A549 (cell line): ENCODE measurements around the gene NIT1. TPM values are rescaled to one million over a fixed set of nuclear protein-coding genes. Genes with fewer than 3 reads are reported as not detected.
A peak's percentile ranks its signal among the peaks of the same experiment; 100 is the strongest.

ENCODE experiments used
- ATAC-seq, 2 experiments: fragments of 200-7000 bp in 1 of 2; fragments of >200 bp in 1 of 2; cut with Nextera tagmentation in 1 of 2; cut with Tn5 transposase in 1 of 2; 3 replicates each; pipeline versions ENCODE4 v1.8.0 to v1.9.1; 2018 to 2020; ENCODE audit warnings: mild to moderate bottlenecking in 1 of 2, moderate library complexity in 1 of 2
- CTCF ChIA-PET: fragments of 300-600 bp; sonication (Branson Sonifier 250); formaldehyde crosslinking; extraction: SDS; loops from one replicate; lab custom pipeline; 2021; ENCODE audit warnings: antibody characterized with exemption, inconsistent platforms; lab: Yijun Ruan, JAX
- POLR2A ChIA-PET: fragments of 350-600 bp; formaldehyde crosslinking; extraction: SDS; loops from one replicate; lab custom pipeline; 2021; ENCODE audit warnings: antibody characterized with exemption, inconsistent platforms; lab: Yijun Ruan, JAX
- DNase-seq, 2 experiments: peaks; one replicate each; pipeline versions ENCODE4 v3.0.0 to v3.0.0-alpha.2; 2011 to 2016; ENCODE audit warnings: low read depth in 1 of 2, low spot score in 1 of 2
- FAIRE-seq: peaks from 2 replicates; lab custom pipeline; 2011; peaks lifted over from hg19 to GRCh38; lab: Jason Lieb, UNC
- H3K27ac ChIP-seq, 2 experiments: fragments of >200 bp; sonication (Bioruptor Twin); formaldehyde crosslinking; 3 replicates each; pipeline ENCODE4 v1.5.1; 2016 to 2017
- H3K4me1 ChIP-seq: fragments of >200 bp; sonication (Bioruptor Twin); formaldehyde crosslinking; 3 replicates; pipeline ENCODE4 v1.6.1; 2016
- H3K4me2 ChIP-seq: fragments of >200 bp; sonication (Bioruptor Twin); formaldehyde crosslinking; 3 replicates; pipeline ENCODE4 v1.6.1; 2016
- H3K4me3 ChIP-seq: fragments of >200 bp; sonication (Bioruptor Twin); formaldehyde crosslinking; 3 replicates; pipeline ENCODE4 v1.5.1; 2016
- H3K9me3 ChIP-seq: fragments of >200 bp; sonication (Bioruptor Twin); formaldehyde crosslinking; 3 replicates; pipeline ENCODE4 v1.6.1; 2016
- BHLHE40 ChIP-seq: IDR thresholded peaks from 2 replicates; pipeline ENCODE4 v1.6.1; 2012; ENCODE audit warnings: low read depth, low read length, inconsistent platforms
- CHD2 ChIP-seq: fragments of 150-350 bp; IDR thresholded peaks from 2 replicates; pipeline ENCODE4 v1.6.1; 2014; ENCODE audit warnings: low read length; ENCODE audit not compliant: partially characterized antibody
- CHD4 ChIP-seq: fragments of 200-600 bp; sonication (generic); IDR thresholded peaks from 2 replicates; pipeline ENCODE4 v1.6.1; 2016; ENCODE audit warnings: antibody characterized with exemption, mild to moderate bottlenecking, borderline replicate concordance
- EHF ChIP-seq: fragments of 250-450 bp; sonication (Bioruptor Pico); IDR thresholded peaks from 2 replicates; pipeline ENCODE4 v1.5.0; 2020; ENCODE audit warnings: mild to moderate bottlenecking
- ESRRA ChIP-seq: fragments of 150-350 bp; IDR thresholded peaks from 2 replicates; pipeline ENCODE4 v1.6.1; 2014; ENCODE audit warnings: mild to moderate bottlenecking, low read length, borderline replicate concordance
- FOSB ChIP-seq: fragments of 250-450 bp; sonication (Bioruptor Pico); IDR thresholded peaks from 2 replicates; pipeline ENCODE4 v1.5.0; 2020; ENCODE audit warnings: mild to moderate bottlenecking, moderate library complexity
- FOSL2 ChIP-seq, 2 experiments: fragments of 450-650 bp in 1 of 2; fragments of >200 bp in 1 of 2; sonication (Bioruptor Twin) in 1 of 2; formaldehyde crosslinking; IDR thresholded peaks; 2 replicates each; pipeline versions ENCODE4 v1.5.0 to v1.6.1; 2016 to 2020; ENCODE audit warnings: mild to moderate bottlenecking in 1 of 2, moderate library complexity in 1 of 2
- GATA3 ChIP-seq: IDR thresholded peaks from 2 replicates; pipeline ENCODE4 v1.6.1; 2012; ENCODE audit warnings: borderline replicate concordance
- HOXA7 ChIP-seq: fragments of 250-450 bp; sonication (Bioruptor Pico); IDR thresholded peaks from 2 replicates; pipeline ENCODE4 v1.5.0; 2020; ENCODE audit warnings: mild to moderate bottlenecking, moderate library complexity
- JUN ChIP-seq, 2 experiments: fragments of >200 bp; sonication (Bioruptor Twin); formaldehyde crosslinking; IDR thresholded peaks; 2 replicates in 1 of 2; 3 replicates in 1 of 2; pipeline ENCODE4 v1.6.1; 2016 to 2017
- JUNB ChIP-seq: fragments of >200 bp; sonication (Bioruptor Twin); formaldehyde crosslinking; IDR thresholded peaks from 2 replicates; pipeline ENCODE4 v1.6.1; 2016
- KDM5A ChIP-seq: fragments of 200-600 bp; sonication (generic); IDR thresholded peaks from 2 replicates; pipeline ENCODE4 v1.6.1; 2016; ENCODE audit warnings: antibody characterized with exemption, mild to moderate bottlenecking
- NFE2L2 ChIP-seq: fragments of 150-350 bp; conservative IDR thresholded peaks from 2 replicates; pipeline ENCODE4 v1.6.1; 2014; ENCODE audit warnings: low read length
- NPAS2 ChIP-seq: fragments of 250-450 bp; sonication (Bioruptor Pico); IDR thresholded peaks from 2 replicates; pipeline ENCODE4 v1.8.0; 2022; ENCODE audit warnings: mild to moderate bottlenecking, moderate library complexity, borderline replicate concordance
- NR3C1 ChIP-seq: fragments of >200 bp; sonication (Bioruptor Twin); formaldehyde crosslinking; IDR thresholded peaks from 3 replicates; pipeline ENCODE4 v1.6.1; 2017
- PBX3 ChIP-seq: IDR thresholded peaks from 2 replicates; pipeline ENCODE4 v1.6.1; 2012
- PHF8 ChIP-seq: fragments of 200-600 bp; sonication (generic); IDR thresholded peaks from 2 replicates; pipeline ENCODE4 v1.6.1; 2016; ENCODE audit warnings: low read depth, mild to moderate bottlenecking, antibody characterized with exemption, moderate library complexity, borderline replicate concordance
- POLR2AphosphoS2 ChIP-seq: conservative IDR thresholded peaks from 2 replicates; pipeline ENCODE4 v1.6.1; 2012; ENCODE audit warnings: low read length, improper control_type of control experiment, inconsistent platforms
- RCOR1 ChIP-seq: fragments of 150-350 bp; IDR thresholded peaks from 2 replicates; pipeline ENCODE4 v1.6.1; 2014; ENCODE audit warnings: antibody characterized with exemption, low read length, low read depth
- RFX5 ChIP-seq: fragments of 450-650 bp; IDR thresholded peaks from 2 replicates; pipeline ENCODE4 v1.7.1; 2014; ENCODE audit warnings: antibody characterized with exemption, mild to moderate bottlenecking, moderate library complexity
- RNF2 ChIP-seq: fragments of 200-600 bp; sonication (generic); IDR thresholded peaks from 2 replicates; pipeline ENCODE4 v1.6.1; 2016; ENCODE audit warnings: low read depth, mild to moderate bottlenecking, antibody characterized with exemption, moderate library complexity, borderline replicate concordance
- SREBF2 ChIP-seq: fragments of 450-650 bp; IDR thresholded peaks from 2 replicates; pipeline ENCODE4 v1.6.1; 2014; ENCODE audit warnings: mild to moderate bottlenecking, moderate library complexity
- TFCP2L1 ChIP-seq: fragments of 250-450 bp; sonication (Bioruptor Pico); IDR thresholded peaks from 2 replicates; pipeline ENCODE4 v1.5.0; 2021; ENCODE audit warnings: mild to moderate bottlenecking
- USF2 ChIP-seq: fragments of 450-650 bp; IDR thresholded peaks from 2 replicates; pipeline ENCODE4 v1.6.1; 2014; ENCODE audit warnings: antibody characterized with exemption
- ZSCAN20 ChIP-seq: fragments of 250-450 bp; sonication (Bioruptor Pico); IDR thresholded peaks from 2 replicates; pipeline ENCODE4 v1.8.0; 2022; ENCODE audit warnings: mild to moderate bottlenecking, moderate library complexity
- WGBS: methylation state at CpG from one replicate; pipeline ENCODE4 v1.1.6; 2017; ENCODE audit errors: missing lambda C conversion rate; 5-methylcytosine and 5-hydroxymethylcytosine counted together
- polyA plus RNA-seq, 4 experiments: library from polyadenylated mRNA; depleted of rRNA in 3 of 4; stranded (reverse); fragments of >200 nt; fragmentation: RNase III in 1 of 4; extraction: RNeasy Plus Mini Kit Qiagen cat#74134 plus additional on column Dnase treatment in 1 of 4; gene quantifications; 2 replicates in 3 of 4; 3 replicates in 1 of 4; pipeline ENCODE4 v1.2.3, GENCODE V29; 2011 to 2017
- TF ChIP-seq, protein P1 (sequence below): IDR thresholded peaks from 2 replicates; pipeline ENCODE4 v1.6.1; 2012; ENCODE audit warnings: low read depth, borderline replicate concordance

The NIT1 gene
- polyA plus RNA-seq, 2 of the 4 experiments (the other 2 are of a cell fraction) = 29.9 to 44.5 TPM

DNA sequence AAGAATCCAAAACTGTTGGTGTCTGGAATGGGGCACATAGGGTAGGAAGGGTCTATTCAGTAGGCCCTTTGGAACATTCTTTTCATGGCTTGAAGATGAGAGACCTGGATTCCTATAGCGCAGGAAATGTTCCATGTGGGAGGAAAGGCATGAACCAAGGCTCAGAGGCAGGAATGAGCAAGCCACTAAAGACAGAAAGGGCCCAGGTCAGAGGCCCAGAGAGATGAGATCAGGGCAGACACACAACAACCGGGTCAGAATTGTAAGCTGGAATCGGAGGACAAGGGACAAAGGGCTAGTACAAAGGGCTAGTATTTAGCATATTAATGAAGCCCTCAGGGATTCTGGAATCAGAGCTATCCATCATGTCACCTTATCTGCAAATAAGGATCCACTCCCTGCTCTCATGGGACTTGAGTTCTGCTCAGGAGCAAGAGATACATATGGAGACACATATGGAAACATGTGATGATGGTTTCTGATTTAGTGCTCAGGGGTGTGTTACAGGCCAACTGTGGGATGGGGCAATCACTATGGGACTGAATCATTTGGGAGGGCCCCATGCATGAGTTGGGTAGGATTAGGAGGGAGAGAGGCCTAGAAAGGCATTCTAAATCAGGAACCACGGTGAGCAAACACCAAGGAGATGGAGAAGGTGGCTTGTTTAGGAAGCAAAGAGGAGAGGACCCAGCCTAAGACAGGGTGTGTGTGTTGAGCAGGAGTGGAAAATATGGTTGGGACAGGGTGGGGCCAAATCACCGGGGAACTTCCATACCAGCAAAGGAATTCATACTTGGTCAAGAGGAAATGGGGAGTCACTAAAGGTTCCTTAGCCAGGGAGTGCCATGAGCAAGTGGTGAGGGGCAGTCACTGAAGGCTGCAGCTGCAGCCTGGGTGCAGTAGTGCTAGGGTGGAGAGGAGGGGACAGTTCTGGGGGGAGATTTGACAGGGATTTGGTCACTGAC lies 37.2 kb upstream of the NIT1 start:
- no peak for ATAC-seq
- H3K27ac ChIP-seq = peak overlapping the region; percentile 32 to 88
- H3K9me3 ChIP-seq = no peaks in the 10 kb centered on the region
- no peak for FAIRE-seq
- WGBS = 73% methylated on average over 5 of the region's 5 CpGs
- TF ChIP-seq POLR2AphosphoS2 (no peak), PBX3 (no peak), CHD2 (no peak), TFCP2L1 (CRISPR knock-in tag) (no peak), RFX5 (no peak), GATA3 (no peak), USF2 (no peak), ESRRA (no peak)
- peaks cover 45% of the 10 kb centered on the region for H3K4me1 ChIP-seq
- no peak overlapping the region for H3K4me2 ChIP-seq
- CTCF ChIA-PET = interaction anchor here (1.1 to 12.7 kb wide), 5 partner anchors 9 to 83 kb away, joined by 3 to 167 read pairs (median 5); partner anchors contain the start of gene KLHDC9
- no peak overlapping the region for H3K4me3 ChIP-seq
- POLR2A ChIA-PET = no interaction called here
- DNase-seq = no peak

- Histone ChIP-seq H3K4me3 (no peak overlapping the region), H3K9me3 (no peaks in the 10 kb centered on the region), H3K27ac (peak overlapping the region; percentile 32 to 88), H3K4me1 (peaks cover 53% of the 10 kb centered on the region), H3K4me2 (no peak overlapping the region)
- POLR2A ChIA-PET = interaction anchor here (1.6 kb wide), 1 partner anchor 37 kb away, joined by 3 read pairs; no protein-coding TSS in a partner anchor
- TF ChIP-seq FOSB (CRISPR knock-in tag) = no peak
- no peak for TF ChIP-seq JUN (IDR thresholded peaks at IDR 0.05)
- no peak for TF ChIP-seq KDM5A
- no peak for TF ChIP-seq NFE2L2
- no peak for TF ChIP-seq NR3C1
- TF ChIP-seq CHD4 = no peak
- no peak for TF ChIP-seq FOSL2 (IDR thresholded peaks at IDR 0.05)
- TF ChIP-seq FOSL2 (CRISPR knock-in tag; IDR thresholded peaks at IDR 0.05) = no peak
- TF ChIP-seq RCOR1 = no peak
- no peak for TF ChIP-seq POLR2AphosphoS2
- no peak for TF ChIP-seq NPAS2 (CRISPR knock-in tag)
- no peak for TF ChIP-seq SREBF2
- no peak for TF ChIP-seq JUNB
- TF ChIP-seq EHF (CRISPR knock-in tag) = no peak
- DNase-seq (no peak), ATAC-seq (no peak), FAIRE-seq (no peak)
- 84% methylated on average over 5 of the region's 5 CpGs for WGBS
- CTCF ChIA-PET = interaction anchor here (2.6 to 12.7 kb wide), 2 partner anchors 10 to 15 kb away, joined by 15 to 167 read pairs; partner anchors contain the start of gene KLHDC9
Measured at GRCh38 chr1:161081519-161081918, 36.4 kb upstream of the NIT1 start.

GRCh38 chr1:161082483-161082882 lies 35.4 kb upstream of the NIT1 start:
- H3K4me2 ChIP-seq = peak overlapping the region; percentile 69
- WGBS = 92% methylated on average over 2 of the region's 2 CpGs
- FAIRE-seq (no peak), ATAC-seq (no peak), DNase-seq (no peak)
- H3K27ac ChIP-seq = peak overlapping the region; percentile 88
- ChIA-PET CTCF (interaction anchor here (1.2 to 12.7 kb wide), 5 partner anchors 9 to 23 kb away, joined by 4 to 167 read pairs (median 6); partner anchors contain the start of gene KLHDC9), POLR2A (interaction anchor here (1.6 kb wide), 1 partner anchor 38 kb away, joined by 3 read pairs; no protein-coding TSS in a partner anchor)
- peaks cover 55% of the 10 kb centered on the region for H3K4me1 ChIP-seq
- H3K9me3 ChIP-seq = no peaks in the 10 kb centered on the region
- TF ChIP-seq KDM5A = no peak
- TF ChIP-seq, protein P1, sequence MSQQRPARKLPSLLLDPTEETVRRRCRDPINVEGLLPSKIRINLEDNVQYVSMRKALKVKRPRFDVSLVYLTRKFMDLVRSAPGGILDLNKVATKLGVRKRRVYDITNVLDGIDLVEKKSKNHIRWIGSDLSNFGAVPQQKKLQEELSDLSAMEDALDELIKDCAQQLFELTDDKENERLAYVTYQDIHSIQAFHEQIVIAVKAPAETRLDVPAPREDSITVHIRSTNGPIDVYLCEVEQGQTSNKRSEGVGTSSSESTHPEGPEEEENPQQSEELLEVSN = no peak
- no peak for TF ChIP-seq CHD4
- TF ChIP-seq BHLHE40 = no peak
- TF ChIP-seq ZSCAN20 = no peak
- TF ChIP-seq ESRRA = no peak
- no peak for TF ChIP-seq PHF8
- no peak for TF ChIP-seq HOXA7 (CRISPR knock-in tag)
- no peak for TF ChIP-seq TFCP2L1 (CRISPR knock-in tag)
- no peak for TF ChIP-seq NPAS2 (CRISPR knock-in tag)
- TF ChIP-seq RNF2 = no peak
- no peak overlapping the region for H3K4me3 ChIP-seq
